OCI-LY3 (cell line): ENCODE data around the gene ZBTB7C.

Experiments
- EZH2phosphoT487 ChIP-seq: fragments of 200-600 bp; shearing (Covaris generic); IDR thresholded peaks from 2 replicates; pipeline ENCODE4 v1.6.1; 2018; ENCODE audit warnings: antibody characterized with exemption, mixed run types, low read depth
- TF ChIP-seq, protein P1 (sequence below): fragments of 200-600, 300-600 bp; sonication (generic); IDR thresholded peaks from 2 replicates; pipeline ENCODE4 v1.5.1; 2014; ENCODE audit warnings: antibody characterized with exemption, low read length, low read depth

DNA sequence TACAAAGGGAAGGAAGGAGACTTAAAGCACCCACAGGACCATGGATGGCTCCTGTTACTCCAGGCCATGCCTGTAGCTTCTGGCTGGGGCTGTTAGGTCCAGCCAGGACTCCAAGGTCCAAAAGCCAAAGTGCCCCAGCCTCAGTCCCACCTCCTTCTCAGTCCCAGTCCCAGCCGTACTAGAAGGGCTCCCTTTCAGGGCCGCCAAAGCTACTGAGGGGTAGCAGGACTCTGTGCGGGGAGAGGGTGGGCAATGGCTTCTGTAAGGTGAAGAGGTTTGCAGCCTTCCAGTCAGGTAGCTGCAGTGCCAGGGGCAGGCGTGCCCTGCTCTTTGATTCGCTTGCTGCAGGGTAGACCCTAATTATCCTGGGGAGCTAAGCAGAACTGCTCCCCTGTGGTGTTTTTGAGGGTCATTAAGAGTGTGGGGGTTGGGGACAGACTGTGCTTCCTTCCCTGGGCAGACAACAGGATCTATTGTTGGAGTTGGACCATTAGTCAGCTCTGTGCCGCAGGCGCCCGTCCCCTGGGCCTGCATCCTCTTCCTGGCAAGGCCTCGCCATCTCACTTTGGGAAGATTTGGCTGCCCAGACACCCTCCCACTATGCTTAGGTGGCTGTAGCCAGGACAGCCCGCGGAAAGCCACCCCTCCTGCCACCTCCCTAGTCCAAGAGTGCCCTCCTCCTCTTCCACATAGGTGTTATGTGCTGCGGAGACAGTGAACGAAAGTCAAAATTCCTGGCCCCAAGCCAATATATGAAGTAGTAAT lies 118.8 kb downstream of the ZBTB7C start:
- TF ChIP-seq, protein P1, sequence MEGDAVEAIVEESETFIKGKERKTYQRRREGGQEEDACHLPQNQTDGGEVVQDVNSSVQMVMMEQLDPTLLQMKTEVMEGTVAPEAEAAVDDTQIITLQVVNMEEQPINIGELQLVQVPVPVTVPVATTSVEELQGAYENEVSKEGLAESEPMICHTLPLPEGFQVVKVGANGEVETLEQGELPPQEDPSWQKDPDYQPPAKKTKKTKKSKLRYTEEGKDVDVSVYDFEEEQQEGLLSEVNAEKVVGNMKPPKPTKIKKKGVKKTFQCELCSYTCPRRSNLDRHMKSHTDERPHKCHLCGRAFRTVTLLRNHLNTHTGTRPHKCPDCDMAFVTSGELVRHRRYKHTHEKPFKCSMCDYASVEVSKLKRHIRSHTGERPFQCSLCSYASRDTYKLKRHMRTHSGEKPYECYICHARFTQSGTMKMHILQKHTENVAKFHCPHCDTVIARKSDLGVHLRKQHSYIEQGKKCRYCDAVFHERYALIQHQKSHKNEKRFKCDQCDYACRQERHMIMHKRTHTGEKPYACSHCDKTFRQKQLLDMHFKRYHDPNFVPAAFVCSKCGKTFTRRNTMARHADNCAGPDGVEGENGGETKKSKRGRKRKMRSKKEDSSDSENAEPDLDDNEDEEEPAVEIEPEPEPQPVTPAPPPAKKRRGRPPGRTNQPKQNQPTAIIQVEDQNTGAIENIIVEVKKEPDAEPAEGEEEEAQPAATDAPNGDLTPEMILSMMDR, result no peak
- TF ChIP-seq EZH2phosphoT487, result no peak
